ENCODE data around the gene TFDP1.

- TF ChIP-seq, protein P1, sequence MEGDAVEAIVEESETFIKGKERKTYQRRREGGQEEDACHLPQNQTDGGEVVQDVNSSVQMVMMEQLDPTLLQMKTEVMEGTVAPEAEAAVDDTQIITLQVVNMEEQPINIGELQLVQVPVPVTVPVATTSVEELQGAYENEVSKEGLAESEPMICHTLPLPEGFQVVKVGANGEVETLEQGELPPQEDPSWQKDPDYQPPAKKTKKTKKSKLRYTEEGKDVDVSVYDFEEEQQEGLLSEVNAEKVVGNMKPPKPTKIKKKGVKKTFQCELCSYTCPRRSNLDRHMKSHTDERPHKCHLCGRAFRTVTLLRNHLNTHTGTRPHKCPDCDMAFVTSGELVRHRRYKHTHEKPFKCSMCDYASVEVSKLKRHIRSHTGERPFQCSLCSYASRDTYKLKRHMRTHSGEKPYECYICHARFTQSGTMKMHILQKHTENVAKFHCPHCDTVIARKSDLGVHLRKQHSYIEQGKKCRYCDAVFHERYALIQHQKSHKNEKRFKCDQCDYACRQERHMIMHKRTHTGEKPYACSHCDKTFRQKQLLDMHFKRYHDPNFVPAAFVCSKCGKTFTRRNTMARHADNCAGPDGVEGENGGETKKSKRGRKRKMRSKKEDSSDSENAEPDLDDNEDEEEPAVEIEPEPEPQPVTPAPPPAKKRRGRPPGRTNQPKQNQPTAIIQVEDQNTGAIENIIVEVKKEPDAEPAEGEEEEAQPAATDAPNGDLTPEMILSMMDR (IDR thresholded peaks at IDR 0.05; ENCODE audit: low read length): no peak
- TF ChIP-seq EZH2 (IDR thresholded peaks at IDR 0.05; ENCODE audit: borderline replicate concordance, low read length): no peak
Observed at GRCh38 chr13:113630804-113631203, 46.3 kb downstream of the TFDP1 start.
